AG08395 (cell line): ENCODE data around the gene GDNF.
"Not testable (repeated sequence)": the region's sequence is repeated elsewhere in the genome, so short reads cannot be mapped to it uniquely, and the experiment has no call there.

ENCODE experiments used
- DNase-seq: peaks from one replicate; pipeline ENCODE4 v3.0.0; 2012; ENCODE audit warnings: mixed read lengths, low spot score

Gene GDNF

DNA sequence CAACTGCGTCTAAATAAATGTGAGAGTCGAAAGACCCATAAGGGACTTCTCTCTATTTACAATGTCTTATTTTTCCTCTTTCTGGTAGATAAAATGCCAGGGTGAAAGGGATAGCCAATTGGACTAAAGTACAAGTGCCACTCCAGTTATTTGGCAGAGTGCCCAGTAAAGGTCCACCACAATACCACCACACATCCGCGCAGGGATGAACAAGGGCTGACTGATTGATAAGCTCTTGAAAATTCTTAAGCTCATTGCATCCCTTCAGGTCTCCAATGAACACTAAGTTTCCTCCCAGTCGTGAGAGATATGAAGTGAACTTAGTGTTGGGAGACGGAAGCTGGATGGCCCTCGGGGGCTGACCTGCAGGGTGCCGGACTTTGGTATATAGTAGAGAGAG, 58.4 kb downstream of the GDNF start:
- DNase-seq: not testable (repeated sequence)

DNA sequence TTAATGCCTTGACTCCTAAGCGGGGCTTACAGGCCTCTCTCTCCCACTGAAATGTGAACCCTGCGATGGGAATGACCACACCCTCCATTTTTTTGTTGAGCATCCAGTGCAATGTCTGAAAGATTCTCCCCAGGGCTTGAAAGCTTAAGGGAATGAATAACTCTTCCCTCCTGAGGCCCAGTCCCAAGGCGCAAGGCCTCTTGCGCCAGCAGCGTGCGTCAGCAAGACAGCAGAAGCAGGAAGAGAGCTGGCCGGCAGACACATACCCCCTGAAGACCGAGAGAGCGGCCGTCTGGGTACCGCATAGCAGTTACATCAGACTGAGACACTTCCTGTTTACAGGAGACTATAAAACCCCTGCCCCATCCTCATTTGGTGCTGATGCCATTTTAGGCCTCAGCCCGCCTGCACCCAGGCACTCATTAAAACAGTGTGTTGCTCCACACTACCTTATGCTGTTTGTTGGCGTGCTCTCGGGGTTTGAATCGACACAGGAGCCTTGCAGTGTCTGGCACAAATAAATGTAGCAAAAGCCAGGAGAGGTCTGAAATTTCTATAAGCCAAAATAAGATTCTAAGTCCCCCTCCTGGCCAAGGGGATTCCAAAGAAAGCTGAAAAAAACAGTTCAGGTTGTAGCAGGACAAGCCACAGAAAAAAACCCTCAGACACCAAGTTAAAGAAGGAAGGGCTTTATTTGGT, 62.3 kb downstream of the GDNF start:
- no peak for DNase-seq

DNA sequence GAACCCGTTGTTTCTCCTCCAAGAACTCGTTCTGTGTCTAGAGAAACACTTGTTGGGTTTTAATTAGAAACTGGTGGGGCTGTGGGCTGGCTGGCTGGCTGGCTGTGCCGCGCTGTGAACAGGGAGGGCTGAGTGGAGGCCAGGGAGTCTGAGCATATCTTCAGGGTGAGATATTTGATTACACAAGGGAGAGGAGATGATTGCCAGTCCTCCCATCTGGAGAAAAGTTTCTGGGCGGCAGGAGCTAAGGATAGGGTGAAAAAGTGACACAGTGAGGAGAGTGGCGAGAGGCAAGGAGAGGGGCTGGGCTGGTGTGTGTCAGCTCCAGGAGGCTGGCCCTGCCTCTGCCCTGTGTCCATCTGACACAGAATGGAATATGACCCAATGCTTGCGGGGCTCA, 63.0 kb downstream of the GDNF start:
- peak; percentile 94 for DNase-seq

DNA sequence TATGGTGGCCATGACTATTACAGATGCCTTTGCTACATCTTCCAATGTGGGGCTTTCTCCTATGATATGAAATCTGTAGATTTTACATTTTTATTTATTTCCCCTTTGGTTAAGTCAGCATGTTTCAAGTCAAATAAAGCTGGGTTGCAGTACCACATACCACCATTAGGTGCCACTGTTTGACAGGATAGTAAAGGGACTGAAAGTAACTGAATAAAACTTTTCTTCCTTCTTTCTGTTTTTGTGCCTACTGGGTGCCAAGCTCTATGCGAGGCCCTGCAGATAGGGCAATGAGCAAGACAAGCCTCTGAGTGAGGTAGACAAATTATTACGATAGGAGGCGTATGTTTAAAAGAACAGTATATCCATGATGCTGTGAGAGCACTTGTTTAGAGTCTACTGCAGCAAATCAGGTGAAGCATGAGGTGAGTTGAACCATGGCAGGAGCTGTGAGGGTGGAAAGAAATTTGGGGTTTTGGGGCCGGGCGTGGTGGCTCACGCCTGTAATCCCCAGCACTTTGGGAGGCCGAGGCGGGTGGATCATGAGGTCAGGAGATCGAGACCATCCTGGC, 64.8 kb downstream of the GDNF start:
- DNase-seq: no peak

DNA sequence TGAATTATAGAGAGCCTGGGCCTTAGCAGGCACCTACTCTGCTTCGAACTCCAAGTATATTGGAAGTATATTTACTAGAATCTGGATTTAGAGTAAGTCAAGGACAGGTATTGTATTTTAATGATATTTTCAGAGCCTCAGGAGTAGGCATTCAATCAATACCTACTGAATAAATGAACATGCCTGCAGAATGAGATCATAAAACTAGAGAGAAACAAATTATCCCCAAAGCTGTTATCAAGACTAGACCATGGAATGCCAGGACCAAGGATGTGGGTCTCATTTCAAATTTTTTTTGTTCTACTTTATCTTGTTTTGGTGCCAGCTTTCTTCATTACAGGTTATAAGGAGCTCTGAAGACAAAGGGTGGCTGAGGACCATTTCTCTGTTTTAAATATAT, 66.0 kb downstream of the GDNF start:
- DNase-seq: no peak

DNA sequence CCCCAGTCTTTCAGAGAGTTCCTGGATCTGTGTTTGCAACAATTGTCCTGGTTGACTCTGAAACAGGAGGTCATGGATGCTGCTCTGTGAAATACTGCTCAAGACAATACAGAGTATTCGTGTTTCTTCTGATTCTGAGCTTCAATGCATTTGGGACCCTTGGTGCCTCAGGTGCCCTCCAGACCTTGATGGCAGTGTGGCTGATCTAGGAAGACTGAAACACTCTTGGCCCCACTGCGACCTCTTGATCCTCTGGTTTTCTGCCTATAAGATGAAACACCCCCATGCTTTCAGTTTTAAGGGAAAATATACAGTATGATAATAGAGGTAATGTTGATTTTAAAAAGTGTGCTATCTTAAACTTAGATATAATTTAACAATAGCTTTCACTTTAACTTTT, 67.6 kb downstream of the GDNF start:
- no peak for DNase-seq

DNA sequence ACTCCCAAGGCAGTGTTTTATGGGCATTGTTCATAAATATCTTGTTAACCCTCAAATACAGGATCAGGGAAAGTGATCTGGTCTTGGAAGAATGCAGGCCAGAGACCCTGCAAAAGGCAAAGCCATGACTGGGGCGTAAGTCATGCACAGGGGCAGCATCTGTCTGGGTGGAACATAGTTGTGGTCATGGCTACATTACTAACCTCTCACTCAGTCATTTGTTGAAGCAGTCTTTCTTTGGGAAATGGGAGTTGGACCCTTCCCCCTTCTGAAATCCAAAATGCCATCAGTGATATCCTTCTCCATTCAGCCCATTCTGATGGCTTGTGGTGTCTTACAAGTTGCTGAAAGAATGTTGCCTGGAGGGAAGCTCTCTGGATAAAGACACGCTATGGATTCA, 68.1 kb downstream of the GDNF start:
- DNase-seq: peak; percentile 92

DNA sequence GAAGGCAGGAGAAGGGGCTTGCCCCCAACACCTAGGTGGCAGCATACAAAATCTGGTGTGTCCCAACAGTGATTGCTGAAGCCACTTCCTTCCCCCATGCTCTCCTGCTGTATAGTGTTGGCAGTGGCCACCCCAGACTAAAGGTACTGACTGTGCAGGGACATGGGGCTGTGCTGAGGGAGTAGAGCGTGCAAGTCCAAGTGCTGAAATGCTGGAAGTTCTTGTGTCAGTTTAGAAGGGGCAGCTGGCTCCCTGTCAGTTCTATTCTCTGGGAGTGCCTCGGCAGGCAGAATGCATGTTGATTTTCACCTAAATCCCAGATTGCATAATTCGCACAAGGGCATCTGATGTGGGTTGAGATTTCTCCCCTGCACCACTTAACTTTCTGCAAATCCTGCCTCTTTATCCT, 68.6 kb downstream of the GDNF start:
- no peak for DNase-seq

DNA sequence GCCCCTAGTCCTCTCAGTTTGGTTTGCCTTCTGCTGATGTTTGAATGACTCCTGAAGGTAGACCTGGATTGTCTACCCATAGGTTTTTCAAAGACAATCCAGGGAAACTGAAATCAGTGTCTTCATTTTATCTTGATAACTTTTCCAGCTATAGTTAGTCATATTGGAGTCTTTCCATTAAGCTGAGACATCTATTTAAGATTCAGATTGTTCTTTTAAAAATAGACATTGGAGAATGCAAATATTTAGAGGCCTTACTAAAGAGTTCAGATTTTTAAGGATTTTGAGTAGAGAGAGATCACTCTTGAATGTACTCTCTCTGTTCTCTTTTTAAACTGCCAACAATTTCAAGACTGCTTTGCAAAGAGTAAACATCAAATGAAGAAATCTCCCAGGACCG, 69.1 kb downstream of the GDNF start:
- no peak for DNase-seq

DNA sequence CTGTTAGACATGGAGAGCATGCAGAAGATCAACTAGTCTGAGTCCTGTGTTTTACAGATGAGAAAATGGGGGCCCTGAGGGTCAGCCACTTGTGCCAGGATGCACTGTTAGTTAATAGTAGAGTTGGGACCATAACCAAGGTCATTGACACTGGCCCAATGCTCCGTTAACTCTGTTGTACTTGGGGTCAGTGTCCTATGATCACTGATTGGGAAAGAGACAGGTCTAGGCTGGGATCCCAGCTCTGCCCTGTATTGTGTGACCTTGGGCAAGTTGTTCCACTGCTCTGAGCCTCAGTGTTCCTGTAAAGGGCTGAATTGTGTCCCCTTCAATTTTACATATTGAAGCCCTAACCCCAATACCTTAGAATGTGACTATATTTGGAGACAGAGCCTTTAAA, 70.0 kb downstream of the GDNF start:
- no peak for DNase-seq

DNA sequence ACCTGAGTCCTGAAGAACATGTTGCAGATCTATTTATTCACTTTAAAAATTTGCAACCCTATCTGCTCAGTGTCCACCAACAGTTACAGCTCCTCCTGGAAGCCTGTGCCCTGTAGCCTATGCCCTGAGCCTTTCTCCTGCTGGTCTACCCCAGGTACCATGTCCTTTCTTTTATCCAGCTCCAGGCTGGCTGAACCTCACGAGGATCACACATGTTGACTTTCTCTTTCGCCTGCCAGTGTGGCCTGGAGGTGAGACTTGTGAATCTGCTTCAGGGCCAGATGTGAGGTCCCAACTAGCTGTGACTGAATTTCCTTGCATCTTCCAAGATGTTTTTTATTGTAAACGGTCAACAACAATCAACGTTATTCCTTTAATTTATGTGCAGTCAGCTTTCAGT, 70.7 kb downstream of the GDNF start:
- DNase-seq: no peak

DNA sequence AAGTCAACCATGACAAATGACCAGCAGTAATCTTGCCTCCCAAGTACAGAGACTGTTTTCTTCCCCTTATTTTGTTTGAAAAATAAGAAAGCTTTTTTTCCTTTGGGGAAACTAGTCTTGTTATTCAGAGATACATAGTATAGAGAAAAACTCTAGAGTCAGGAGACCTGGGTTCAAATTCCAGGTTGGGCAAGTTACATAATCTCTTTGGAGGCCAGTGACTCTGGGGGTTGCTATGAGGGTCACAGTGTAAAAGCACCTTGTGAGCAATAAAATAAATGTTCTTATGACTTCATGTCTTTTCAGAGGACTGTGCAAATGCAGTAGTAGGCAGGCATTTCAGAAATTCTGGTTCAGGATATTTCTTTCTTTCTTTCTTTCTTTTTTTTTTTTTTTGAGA, 71.5 kb downstream of the GDNF start:
- no peak for DNase-seq

DNA sequence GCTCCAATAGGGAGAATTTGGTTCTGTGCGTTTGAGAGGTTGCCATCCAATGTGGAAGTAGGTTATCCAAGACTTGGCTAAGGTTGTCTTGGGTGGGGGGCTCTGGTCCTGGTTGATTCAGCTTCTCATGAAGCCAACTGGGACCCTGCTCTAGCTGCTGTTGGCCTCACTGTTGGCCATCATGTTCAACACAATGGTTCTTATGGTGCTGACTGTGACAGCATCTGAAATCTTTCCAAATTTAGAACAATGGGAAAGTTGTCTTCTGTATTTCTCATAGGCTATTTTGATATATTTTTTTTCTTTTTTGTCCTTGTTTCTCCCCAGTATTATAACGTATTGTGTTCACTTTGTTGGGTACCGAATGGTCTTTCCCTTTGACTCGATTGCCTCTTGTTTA, 71.9 kb downstream of the GDNF start:
- DNase-seq: no peak

DNA sequence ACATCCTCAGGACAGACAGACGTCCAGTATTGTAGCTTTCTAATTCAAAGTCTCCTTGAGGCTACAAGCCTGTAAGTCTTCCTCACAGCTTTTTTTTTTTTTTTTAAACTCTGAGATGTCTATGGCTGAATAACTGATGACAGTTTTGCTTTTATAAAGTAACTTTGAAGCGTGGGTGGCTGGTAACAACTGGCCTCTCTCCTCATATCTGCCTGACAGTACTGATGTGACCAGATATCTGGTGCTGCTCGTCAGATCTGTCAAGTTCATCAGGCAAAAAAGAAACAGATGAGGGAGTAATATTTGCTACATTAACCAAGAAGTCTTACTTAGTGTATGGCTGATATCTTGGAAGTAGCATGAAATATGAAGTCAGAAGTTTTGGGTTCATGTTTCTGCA, 72.6 kb downstream of the GDNF start:
- DNase-seq: no peak
